ENCODE results near the gene LIN7A.

The LIN7A gene

DNA sequence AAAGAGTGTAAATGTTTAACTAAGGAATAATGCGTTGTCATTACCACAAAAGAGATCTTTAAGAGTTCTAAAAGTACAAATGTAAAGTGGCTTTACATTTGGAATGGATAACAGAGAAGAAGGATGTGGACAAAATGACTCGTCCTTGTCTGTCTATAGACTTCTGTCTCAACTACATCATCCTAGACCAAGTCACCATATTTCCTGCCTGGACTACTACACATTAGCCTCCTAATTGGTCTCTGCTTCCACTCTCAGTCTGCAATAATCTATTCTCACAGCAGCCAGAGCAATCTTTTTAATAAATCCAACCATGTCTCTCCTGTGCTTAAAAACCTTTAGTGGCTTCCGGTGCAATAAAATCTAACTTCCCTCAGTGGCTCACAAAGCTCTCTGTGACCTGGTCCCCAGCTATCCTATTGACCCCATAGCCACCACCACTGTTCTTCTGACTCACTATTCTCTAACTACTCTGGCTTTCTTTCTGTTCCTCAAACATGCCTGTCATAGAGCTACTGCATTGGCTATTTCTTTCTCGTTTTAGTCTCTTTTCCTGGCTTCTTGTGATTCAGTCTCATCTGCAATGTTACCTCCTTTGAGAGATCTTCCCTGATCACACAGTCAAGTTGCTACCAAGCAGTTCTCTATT, 130.0 kb downstream of the LIN7A start:
- no peaks in the 10 kb centered on the region for H4K20me1 ChIP-seq (ENCODE audit: low read depth, low read length)
- H3K27me3 ChIP-seq (ENCODE audit: low read length) = no peaks in the 10 kb centered on the region
- no peaks in the 10 kb centered on the region for H3K79me2 ChIP-seq (ENCODE audit: insufficient read depth, low read length)
- no peak overlapping the region for H2AFZ ChIP-seq (ENCODE audit: low read depth, low read length, severe bottlenecking)
- H3K9me2 ChIP-seq (replicated peaks; ENCODE audit: insufficient read depth, low read length) = no peaks in the 10 kb centered on the region
- no peaks in the 10 kb centered on the region for H3F3A ChIP-seq (ENCODE audit: insufficient read depth)
- no peak overlapping the region for H3K4me2 ChIP-seq (ENCODE audit: low read depth, low read length, poor library complexity, severe bottlenecking)
- H3K4me3 ChIP-seq (ENCODE audit: insufficient read depth, low read length, poor library complexity, severe bottlenecking) = no peak overlapping the region
- H3K36me3 ChIP-seq (ENCODE audit: low read length) = no peaks in the 10 kb centered on the region
- no peak overlapping the region for H3K9ac ChIP-seq (ENCODE audit: low read length)
- no peak overlapping the region for H3K27ac ChIP-seq (ENCODE audit: low read depth, low read length)
- H3K9me3 ChIP-seq (ENCODE audit: insufficient read depth, low read length) = no peaks in the 10 kb centered on the region
- no peak for TF ChIP-seq EZH2phosphoT487 (conservative IDR thresholded peaks at IDR 0.05; ENCODE audit: low read length)
- TF ChIP-seq, protein P1, sequence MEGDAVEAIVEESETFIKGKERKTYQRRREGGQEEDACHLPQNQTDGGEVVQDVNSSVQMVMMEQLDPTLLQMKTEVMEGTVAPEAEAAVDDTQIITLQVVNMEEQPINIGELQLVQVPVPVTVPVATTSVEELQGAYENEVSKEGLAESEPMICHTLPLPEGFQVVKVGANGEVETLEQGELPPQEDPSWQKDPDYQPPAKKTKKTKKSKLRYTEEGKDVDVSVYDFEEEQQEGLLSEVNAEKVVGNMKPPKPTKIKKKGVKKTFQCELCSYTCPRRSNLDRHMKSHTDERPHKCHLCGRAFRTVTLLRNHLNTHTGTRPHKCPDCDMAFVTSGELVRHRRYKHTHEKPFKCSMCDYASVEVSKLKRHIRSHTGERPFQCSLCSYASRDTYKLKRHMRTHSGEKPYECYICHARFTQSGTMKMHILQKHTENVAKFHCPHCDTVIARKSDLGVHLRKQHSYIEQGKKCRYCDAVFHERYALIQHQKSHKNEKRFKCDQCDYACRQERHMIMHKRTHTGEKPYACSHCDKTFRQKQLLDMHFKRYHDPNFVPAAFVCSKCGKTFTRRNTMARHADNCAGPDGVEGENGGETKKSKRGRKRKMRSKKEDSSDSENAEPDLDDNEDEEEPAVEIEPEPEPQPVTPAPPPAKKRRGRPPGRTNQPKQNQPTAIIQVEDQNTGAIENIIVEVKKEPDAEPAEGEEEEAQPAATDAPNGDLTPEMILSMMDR (IDR thresholded peaks at IDR 0.05; ENCODE audit: insufficient read depth, low read length, poor library complexity, severe bottlenecking) = no peak

DNA sequence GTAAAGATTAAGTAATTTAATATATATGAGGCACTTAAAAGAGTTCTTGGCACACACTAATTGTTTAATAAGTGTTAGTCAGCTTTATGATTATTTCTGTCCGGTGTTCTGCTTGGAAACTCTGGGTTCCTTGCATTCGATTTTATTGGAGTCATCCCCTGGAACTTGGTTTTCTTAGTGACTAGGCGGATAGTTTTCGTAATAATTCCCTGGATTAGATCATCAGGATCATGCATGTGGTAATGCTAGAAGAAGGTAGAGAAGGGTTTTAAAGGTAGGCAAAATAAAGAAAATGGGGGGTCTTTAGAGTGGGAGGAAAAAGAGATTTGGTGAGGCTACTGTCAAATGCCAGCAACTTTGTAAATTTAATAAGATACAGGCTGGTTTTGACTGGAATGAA, 132.6 kb downstream of the LIN7A start:
- Histone ChIP-seq H3K4me3 (ENCODE audit: insufficient read depth, low read length, poor library complexity, severe bottlenecking) (no peak overlapping the region), H2AFZ (ENCODE audit: low read depth, low read length, severe bottlenecking) (no peak overlapping the region), H3K79me2 (ENCODE audit: insufficient read depth, low read length) (no peaks in the 10 kb centered on the region), H3K4me2 (ENCODE audit: low read depth, low read length, poor library complexity, severe bottlenecking) (no peak overlapping the region), H3K27me3 (ENCODE audit: low read length) (no peaks in the 10 kb centered on the region), H3K27ac (ENCODE audit: low read depth, low read length) (no peak overlapping the region), H3K9me2 (replicated peaks; ENCODE audit: insufficient read depth, low read length) (no peaks in the 10 kb centered on the region), H3K9ac (ENCODE audit: low read length) (no peak overlapping the region), H3K9me3 (ENCODE audit: insufficient read depth, low read length) (no peaks in the 10 kb centered on the region), H3F3A (ENCODE audit: insufficient read depth) (no peaks in the 10 kb centered on the region), H3K36me3 (ENCODE audit: low read length) (no peaks in the 10 kb centered on the region), H4K20me1 (ENCODE audit: low read depth, low read length) (no peaks in the 10 kb centered on the region)
- no peak for TF ChIP-seq EZH2phosphoT487 (conservative IDR thresholded peaks at IDR 0.05; ENCODE audit: low read length)
- TF ChIP-seq, protein P1 (IDR thresholded peaks at IDR 0.05; ENCODE audit: insufficient read depth, low read length, poor library complexity, severe bottlenecking) = no peak

DNA sequence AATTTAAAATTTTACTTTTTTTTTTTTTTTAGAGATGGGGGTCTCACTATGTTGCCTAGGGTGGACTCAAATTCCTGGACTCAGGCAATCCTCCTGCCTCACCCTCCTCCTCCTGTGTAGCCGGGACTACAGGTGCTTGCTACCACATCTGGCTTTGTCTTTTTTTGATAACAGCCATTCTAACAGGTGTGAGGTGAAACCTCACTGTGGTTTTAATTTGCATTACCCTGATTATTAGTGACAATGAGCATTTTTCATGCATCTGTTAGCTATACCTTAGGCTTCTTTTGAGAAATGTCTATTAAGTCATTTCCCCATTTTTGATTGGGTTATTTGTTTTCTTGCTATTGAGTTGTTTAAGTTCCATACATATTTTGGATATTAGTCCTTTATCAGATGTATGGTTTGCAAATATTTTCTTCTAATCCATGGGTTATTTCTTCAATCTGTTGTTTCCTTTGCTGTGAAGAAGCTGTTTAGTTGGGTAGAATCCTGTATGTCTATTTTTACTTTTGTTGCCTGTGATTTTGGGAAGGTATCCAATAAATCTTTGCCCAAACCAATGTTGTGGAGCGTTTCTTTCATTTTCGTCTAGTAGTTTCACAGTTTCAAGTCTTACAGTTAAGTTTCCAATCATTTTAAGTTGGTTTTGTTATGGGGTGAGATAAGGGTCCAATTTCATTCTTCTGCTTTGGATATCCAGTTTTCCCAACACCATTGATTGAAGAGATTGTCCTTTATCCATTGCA, 134.9 kb downstream of the LIN7A start:
- no peak overlapping the region for H3K4me2 ChIP-seq (ENCODE audit: low read depth, low read length, poor library complexity, severe bottlenecking)

More for the DNA sequence above, 134.9 kb downstream of the LIN7A start:
- Histone ChIP-seq H3K27me3 (ENCODE audit: low read length) (no peaks in the 10 kb centered on the region), H3K9me2 (replicated peaks; ENCODE audit: insufficient read depth, low read length) (no peaks in the 10 kb centered on the region), H3K4me3 (ENCODE audit: insufficient read depth, low read length, poor library complexity, severe bottlenecking) (no peak overlapping the region), H3F3A (ENCODE audit: insufficient read depth) (no peaks in the 10 kb centered on the region), H3K36me3 (ENCODE audit: low read length) (no peaks in the 10 kb centered on the region), H3K9me3 (ENCODE audit: insufficient read depth, low read length) (no peaks in the 10 kb centered on the region; the same call in 1 of the 2 replicates), H3K27ac (ENCODE audit: low read depth, low read length) (no peak overlapping the region), H4K20me1 (ENCODE audit: low read depth, low read length) (no peaks in the 10 kb centered on the region), H3K79me2 (ENCODE audit: insufficient read depth, low read length) (no peaks in the 10 kb centered on the region), H3K9ac (ENCODE audit: low read length) (no peak overlapping the region), H2AFZ (ENCODE audit: low read depth, low read length, severe bottlenecking) (no peak overlapping the region)
- TF ChIP-seq EZH2phosphoT487 (conservative IDR thresholded peaks at IDR 0.05; ENCODE audit: low read length) = no peak
- TF ChIP-seq, protein P1 (IDR thresholded peaks at IDR 0.05; ENCODE audit: insufficient read depth, low read length, poor library complexity, severe bottlenecking) = no peak

Data from SU-DHL-6 (cell line).